NCI-H460 (cell line): ENCODE results near the gene MTPN. TPM values are rescaled to one million over a fixed set of nuclear protein-coding genes. Genes with fewer than 3 reads are reported as not detected.

Experiments used
- DNase-seq: peaks from one replicate; pipeline ENCODE4 v3.0.0-alpha.2; 2016; ENCODE audit warnings: low read depth; ENCODE audit errors: extremely low read depth
- total RNA-seq: library from RNA; depleted of rRNA; stranded (reverse); fragments of >200 nt; shearing (Covaris generic); gene quantifications from 2 replicates; pipeline ENCODE4 v1.2.3, GENCODE V29; 2014

MTPN gene
- total RNA-seq, 1 experiment from 2014 or later: 176 TPM

- DNase-seq: no peak
Measured at GRCh38 chr7:135959646-135960363, 17.4 kb downstream of the MTPN start.

GRCh38 chr7:135958173-135958572 lies 19.0 kb downstream of the MTPN start:
- no peak for DNase-seq

GRCh38 chr7:135957627-135958026 lies 19.5 kb downstream of the MTPN start:
- no peak for DNase-seq

- DNase-seq: no peak
Measured at GRCh38 chr7:135956393-135956792, 20.8 kb downstream of the MTPN start.

- no peak for DNase-seq
Measured at GRCh38 chr7:135950972-135951371, 26.2 kb downstream of the MTPN start.

GRCh38 chr7:135950429-135950828 lies 26.7 kb downstream of the MTPN start:
- DNase-seq: no peak

- DNase-seq: no peak
Measured at GRCh38 chr7:135946289-135947055, 30.7 kb downstream of the MTPN start.

- DNase-seq: no peak
Measured at GRCh38 chr7:135944753-135945152, 32.4 kb downstream of the MTPN start.

GRCh38 chr7:135943134-135943879 lies 33.9 kb downstream of the MTPN start:
- no peak for DNase-seq

GRCh38 chr7:135942614-135943013 lies 34.5 kb downstream of the MTPN start:
- DNase-seq: no peak

- no peak for DNase-seq
Measured at GRCh38 chr7:135940077-135941075, 36.8 kb downstream of the MTPN start.

GRCh38 chr7:135939261-135939812 lies 37.8 kb downstream of the MTPN start:
- no peak for DNase-seq

- DNase-seq: no peak
Measured at GRCh38 chr7:135938563-135938962, 38.6 kb downstream of the MTPN start.

- DNase-seq: no peak
Measured at GRCh38 chr7:135938086-135938485, 39.1 kb downstream of the MTPN start.

- DNase-seq: no peak
Measured at GRCh38 chr7:135936497-135937217, 40.5 kb downstream of the MTPN start.

- DNase-seq: no peak
Measured at GRCh38 chr7:135934651-135935050, 42.5 kb downstream of the MTPN start.

- peak; percentile 62 for DNase-seq
Measured at GRCh38 chr7:135933509-135934188, 43.5 kb downstream of the MTPN start.

- DNase-seq: no peak
Measured at GRCh38 chr7:135932131-135932530, 45.0 kb downstream of the MTPN start.
